Keratinocyte (primary cell): Measurements from ENCODE around the gene SPX.

Experiments used
- CTCF ChIP-seq, 3 experiments: IDR thresholded peaks in 1 of 3; conservative IDR thresholded peaks in 1 of 3; optimal IDR thresholded peaks in 1 of 3; 2 replicates in 2 of 3; 3 replicates in 1 of 3; pipeline versions ENCODE3 to v1.5.1; 2011; ENCODE audit warnings: low read length in 3 of 3, mild to moderate bottlenecking in 3 of 3, moderate library complexity in 2 of 3, control low read depth in 1 of 3, inconsistent platforms in 1 of 3; ENCODE audit not compliant: insufficient read depth in 2 of 3; ENCODE audit errors: extremely low read depth in 1 of 3
- EZH2 ChIP-seq: IDR thresholded peaks from one replicate; pipeline ENCODE4 v1.6.1; 2012; ENCODE audit warnings: inconsistent platforms, mild to moderate bottlenecking, low read length, moderate library complexity

- TF ChIP-seq CTCF (optimal IDR thresholded peaks at IDR 0.05 in 1 of 3, IDR thresholded peaks at IDR 0.05 in 1 of 3, conservative IDR thresholded peaks at IDR 0.05 in 1 of 3; ENCODE audit: extremely low read depth in 1 of 3, insufficient read depth in 2 of 3, low read length in 3 of 3), result no peak
- no peak for TF ChIP-seq EZH2
Observed at GRCh38 chr12:21505888-21506287, 20.2 kb upstream of the SPX start.
